GM08714 (cell line): ENCODE measurements around the gene KIRREL3.

Experiments used
- H3K4me3 ChIP-seq: fragments of 200-500 bp; sonication (Bioruptor generic); 2 replicates; pipeline ENCODE4 v1.5.1; 2014; ENCODE audit warnings: mild to moderate bottlenecking, low read length, inconsistent platforms
- ZNF274 ChIP-seq: IDR thresholded peaks from 2 replicates; pipeline ENCODE4 v1.6.1; 2012; ENCODE audit warnings: mild to moderate bottlenecking, low read depth, low read length

KIRREL3 gene

DNA sequence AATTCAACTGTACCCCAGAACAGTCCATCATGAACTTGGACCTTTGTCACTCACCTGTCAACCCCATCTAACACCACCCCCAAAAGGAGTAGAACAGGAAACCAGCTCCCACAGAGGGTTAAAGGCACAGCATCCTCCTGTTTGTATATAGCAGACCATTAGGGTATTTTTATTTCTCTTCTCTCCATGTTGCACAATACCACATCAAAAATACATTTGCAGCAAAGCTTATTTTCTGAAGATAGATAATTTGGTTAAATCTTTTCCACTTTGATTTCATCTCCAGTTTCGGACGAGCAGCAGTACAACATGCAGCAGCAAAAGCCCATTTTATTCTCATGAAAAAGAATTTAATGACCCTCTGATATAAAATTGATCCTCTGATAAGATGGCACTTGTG lies 103.1 kb downstream of the KIRREL3 start:
- TF ChIP-seq ZNF274: no peak
- no peak overlapping the region for H3K4me3 ChIP-seq

DNA sequence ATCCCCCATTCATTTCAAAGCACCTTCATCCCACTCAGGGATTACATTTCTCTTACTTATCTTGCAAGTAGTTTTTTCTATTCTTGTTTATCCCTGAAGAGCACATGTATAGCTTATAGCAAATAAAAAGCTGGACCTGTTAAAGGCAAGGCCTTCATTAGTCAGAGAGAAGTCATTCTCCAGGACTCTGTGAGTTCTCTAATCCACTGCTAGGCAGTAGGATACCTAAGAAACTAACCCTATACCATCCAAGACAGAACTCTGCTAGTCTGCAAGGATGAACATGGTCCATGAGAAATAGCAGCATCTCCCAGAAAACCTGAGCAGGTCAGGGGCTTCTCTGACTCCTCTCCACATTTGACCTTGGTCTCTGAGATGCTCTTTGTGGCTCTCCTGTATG lies 104.5 kb downstream of the KIRREL3 start:
- no peak overlapping the region for H3K4me3 ChIP-seq
- TF ChIP-seq ZNF274: no peak; the same call in 1 of the 2 replicates

DNA sequence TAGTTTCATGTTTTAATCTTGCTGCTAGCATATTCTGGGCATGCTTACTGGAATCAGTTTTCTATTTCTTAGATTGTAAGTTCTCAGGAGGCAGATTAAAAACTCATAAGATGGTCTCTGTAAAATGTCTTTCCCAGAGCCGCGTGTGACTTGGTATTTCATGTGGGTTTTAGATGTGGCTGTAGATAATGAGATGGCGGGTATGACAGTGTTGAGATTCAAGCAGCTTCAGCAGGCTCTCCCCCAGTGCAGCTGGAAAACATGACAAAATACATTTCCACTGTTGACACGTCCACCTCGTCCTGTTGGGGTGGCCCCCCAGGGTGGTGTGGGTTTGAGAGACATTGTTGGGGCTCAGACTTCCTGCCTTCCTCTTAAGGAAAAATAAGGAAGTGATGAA lies 106.8 kb downstream of the KIRREL3 start:
- no peak overlapping the region for H3K4me3 ChIP-seq
- no peak for TF ChIP-seq ZNF274

DNA sequence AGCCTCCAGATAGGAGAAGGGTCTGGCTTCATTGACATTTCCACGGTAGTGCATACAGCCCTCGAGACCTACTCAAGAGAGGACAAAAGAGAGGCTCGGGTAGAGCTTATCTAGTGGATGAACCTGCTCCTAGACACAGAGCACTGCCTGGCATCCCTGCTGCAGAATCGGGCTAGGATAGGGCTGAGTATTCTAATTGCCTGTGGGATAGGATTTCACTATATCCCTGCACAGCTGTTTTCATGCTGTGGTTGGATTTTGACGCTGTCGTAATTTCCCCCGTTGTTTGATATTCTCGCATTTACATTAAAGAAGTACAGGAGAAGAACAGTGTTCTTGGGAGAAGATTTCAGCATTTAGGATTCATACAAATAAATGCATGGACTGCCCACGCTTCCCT lies 107.8 kb downstream of the KIRREL3 start:
- no peak overlapping the region for H3K4me3 ChIP-seq
- no peak for TF ChIP-seq ZNF274

DNA sequence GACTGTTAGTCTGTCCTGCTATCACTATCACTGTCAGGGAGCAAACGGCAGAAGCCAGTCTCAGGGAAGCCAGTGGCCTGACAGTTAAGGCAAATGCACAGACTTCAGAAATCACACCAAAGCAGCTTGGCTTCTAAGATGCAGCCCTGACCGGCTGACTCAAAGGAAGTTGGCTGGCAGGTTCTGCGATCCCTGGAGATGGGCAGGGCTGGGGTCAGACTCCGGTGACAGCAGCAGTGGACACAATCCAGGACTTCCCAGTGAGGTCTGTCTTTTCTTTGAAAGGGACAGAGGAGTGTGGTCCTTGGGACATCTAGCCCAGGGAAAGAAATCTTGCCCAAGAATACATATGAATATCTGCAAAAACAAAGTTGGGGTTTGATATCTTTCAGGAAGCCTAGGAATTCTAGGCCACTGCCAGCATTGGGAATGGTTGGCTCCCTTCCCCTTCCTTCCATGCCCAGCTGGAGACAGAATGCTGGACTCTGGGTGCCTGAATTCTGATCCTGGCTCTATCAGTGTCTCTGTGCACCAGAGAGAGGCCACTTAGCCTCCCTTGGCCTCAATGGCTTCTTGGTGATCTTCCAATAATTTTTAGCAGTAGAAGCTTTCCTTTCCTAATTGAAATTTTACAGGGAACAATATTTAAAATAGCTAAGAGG lies 108.9 kb downstream of the KIRREL3 start:
- H3K4me3 ChIP-seq: no peak overlapping the region
- TF ChIP-seq ZNF274: no peak

DNA sequence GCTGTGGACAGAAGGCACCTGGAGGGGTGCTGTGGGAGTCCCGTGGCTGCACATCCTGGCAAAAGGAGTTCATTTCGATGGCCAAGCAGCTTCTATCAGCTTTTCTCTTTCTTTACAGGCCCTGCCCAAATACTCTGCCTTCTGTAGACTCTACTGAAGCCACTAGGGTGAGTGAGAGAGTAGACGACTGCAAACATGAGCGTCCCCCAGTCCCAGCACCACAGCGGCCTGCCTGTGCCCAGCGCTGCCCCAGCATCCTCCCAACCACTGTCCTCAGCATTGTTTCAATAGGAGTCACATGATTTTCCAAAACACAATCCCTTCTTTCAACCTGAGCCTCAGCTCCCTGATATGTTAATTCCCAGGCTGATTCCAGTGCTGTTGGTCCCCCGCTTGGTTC lies 110.0 kb downstream of the KIRREL3 start:
- H3K4me3 ChIP-seq: no peak overlapping the region
- no peak for TF ChIP-seq ZNF274

DNA sequence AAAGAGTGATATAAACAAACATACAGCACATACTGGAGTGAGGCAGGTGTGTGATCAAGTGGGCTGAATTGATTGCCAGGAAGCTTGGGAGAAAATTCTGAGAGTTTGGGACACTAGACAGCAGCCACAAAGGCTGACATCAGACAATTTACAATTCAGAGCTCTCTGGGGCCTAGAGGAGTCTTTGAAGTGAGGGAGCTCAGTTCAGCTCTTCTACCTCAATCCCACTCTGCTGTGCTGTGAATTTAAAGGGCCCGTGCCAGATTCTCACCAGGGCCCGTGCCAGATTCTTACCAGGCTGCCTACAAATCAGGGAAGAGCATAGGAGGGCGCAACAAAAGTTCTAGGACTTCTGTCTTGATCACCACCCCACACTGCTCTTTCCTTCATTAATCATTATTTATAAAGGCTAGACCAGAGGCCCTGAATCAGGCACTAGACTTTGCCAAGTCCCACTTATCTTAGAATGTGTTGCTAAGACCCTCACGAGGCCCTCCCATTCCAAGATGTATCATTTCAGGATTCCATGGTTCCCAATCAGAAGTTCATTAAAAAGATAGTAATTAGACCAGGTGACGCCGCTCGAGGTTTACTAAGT lies 112.4 kb downstream of the KIRREL3 start:
- no peak overlapping the region for H3K4me3 ChIP-seq
- TF ChIP-seq ZNF274: no peak

DNA sequence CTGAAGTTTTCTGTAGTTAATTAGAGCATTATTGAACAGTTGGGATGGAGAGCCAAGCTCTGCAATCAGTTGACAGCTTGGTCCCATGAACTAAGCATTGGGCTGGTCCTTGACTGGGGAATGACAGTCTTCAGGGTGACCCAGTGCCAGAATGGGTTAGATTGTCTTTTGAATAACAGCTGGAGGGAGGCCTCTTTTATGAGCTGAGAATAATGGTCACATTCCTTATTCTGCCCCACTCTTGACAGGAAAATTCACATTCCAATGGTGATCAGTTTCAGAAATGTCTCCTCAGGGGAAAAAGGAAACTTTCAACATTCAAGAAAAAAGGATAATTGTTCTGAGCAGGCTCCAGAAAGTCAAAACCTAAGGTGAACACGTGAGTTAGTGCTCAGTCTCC lies 113.9 kb downstream of the KIRREL3 start:
- no peak overlapping the region for H3K4me3 ChIP-seq
- no peak for TF ChIP-seq ZNF274

DNA sequence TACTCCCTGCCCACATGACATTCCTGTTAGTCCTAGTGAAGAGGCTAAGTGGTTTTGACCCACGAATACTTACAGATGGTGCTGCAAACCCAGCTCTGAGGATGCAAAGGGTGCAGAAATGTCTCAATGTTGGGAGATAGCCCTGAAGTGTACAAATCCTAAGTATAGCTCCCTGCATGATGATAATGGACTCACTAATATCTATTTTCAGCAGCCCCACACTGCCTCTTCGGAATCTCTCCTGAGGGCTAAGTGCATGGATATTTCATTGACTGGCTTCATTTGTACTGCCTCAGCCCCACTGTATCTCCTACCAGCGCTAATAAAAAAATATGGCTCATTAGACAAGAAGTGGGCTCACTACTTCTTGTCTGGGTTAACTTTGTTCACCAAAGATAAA lies 114.5 kb downstream of the KIRREL3 start:
- TF ChIP-seq ZNF274: no peak

DNA sequence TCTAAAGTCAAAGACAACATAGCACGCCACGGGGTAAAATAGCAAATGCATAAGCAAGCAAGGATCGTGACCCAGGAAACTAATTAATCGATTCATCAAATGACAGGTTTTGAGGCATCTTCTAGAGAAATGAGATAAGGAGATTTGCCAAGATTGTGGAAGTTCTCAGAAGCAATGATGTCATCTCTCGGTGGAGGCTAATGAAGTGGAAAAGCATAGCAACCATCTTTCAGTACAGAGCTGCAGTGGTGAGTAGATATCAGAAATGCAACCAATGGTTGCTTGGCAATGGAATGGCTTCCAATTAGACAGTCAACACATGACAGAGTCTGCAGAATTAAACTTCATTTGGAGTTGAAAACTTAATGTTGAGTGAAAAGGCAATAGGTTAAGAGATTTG lies 116.0 kb downstream of the KIRREL3 start:
- no peak for TF ChIP-seq ZNF274
- no peak overlapping the region for H3K4me3 ChIP-seq

More for the DNA sequence above, 114.5 kb downstream of the KIRREL3 start:
- no peak overlapping the region for H3K4me3 ChIP-seq

DNA sequence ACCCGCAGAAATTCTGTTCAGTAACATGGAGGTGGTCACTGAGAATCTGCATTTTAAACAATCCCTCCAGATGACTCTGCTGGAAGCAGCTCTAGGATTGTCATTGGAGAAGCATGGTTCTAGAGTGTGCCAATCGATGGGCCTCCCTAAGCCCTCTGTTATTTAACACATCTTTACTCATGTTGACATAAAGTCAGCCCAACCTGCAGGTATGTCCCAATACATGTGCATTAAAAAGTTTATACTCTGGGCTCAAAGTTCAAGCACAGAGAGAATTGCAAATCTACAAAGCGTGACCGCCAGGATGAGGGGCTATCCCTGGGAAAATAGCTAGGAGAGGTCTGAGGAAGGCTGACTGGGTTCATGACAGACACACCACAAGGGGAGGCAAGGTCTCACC lies 116.4 kb downstream of the KIRREL3 start:
- no peak for TF ChIP-seq ZNF274
- no peak overlapping the region for H3K4me3 ChIP-seq

DNA sequence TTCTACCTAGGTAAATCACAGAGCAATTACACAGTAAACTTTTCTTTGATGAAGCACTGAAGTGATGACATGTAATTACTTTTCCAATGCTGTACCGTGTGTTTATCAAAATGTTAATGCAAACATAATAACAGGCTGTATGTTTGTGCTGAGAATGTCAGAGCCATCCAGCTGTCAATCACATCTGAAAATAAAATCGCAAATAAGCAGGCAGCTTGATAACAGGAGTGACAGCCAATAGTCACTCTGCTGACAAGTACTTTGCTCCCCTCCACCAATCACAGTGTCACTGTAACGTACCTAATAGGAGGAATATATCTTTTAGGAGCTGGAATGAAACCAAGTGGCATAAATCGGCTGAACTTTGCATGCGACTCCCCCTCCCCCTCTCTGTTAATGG lies 119.7 kb downstream of the KIRREL3 start:
- TF ChIP-seq ZNF274: no peak
- no peak overlapping the region for H3K4me3 ChIP-seq

DNA sequence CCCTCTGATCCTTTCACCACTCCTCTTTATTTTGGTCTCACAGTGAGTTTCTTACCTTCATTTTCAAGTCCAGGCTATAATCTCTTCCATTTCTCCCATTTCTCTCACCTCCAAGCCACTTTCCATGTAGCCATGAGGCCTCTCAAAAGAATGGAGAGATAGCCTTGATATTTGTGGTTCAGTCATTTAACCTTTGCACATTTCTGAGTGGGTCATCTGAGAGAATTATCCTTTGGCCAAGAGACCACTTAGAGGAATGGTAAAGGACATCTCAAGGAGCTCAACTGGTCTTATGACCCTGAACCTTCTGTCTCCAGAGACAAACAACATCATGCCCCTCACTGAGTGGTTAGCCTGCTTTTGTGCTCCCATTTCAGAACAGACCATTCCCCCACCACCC lies 121.1 kb downstream of the KIRREL3 start:
- TF ChIP-seq ZNF274: no peak
- H3K4me3 ChIP-seq: no peak overlapping the region

DNA sequence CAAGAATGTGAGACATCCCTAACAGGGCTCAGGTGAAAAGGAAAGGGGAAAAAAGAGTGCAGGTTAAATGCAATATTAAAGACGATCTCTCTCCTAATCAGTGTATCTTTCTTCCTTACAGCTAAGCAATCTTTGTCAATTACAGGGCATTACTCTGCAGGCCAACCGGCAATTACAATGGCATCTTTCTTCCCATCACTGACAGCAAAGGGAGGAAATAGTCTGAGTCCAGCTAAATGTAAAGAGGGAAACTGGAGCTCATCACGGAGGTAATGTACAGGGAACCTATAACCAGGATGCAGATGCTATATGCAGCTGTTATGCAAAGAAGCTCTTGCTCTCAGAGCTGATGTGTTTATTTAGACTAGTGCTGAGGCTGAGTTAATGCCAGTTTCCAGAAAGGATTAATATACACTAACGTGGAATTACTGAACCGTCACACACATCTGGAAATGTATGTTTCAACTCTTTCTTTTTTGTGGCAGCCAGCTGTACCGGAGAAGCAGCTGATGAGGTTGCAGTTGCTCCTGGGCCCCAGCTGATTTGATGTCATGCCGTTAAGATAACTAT lies 121.6 kb downstream of the KIRREL3 start:
- H3K4me3 ChIP-seq: no peak overlapping the region
- no peak for TF ChIP-seq ZNF274

DNA sequence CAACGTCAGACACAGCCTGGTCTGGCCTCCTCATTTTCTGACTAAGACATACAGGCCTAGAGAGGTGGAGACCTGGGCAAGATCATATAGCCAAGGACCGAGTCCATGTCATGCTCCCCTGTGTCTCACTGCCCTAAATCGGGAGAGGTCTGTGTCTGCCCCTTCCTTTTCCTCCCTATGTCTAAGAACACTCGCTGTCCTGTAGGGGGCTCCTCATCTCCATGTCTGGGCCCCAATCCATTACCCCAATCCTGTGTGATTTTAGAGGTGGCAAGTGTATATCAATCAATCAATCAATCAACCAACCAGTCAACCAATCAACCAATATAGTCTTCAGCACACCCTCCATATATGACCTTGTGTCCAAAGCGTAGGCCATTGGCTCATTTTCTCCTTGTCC lies 125.7 kb downstream of the KIRREL3 start:
- no peak overlapping the region for H3K4me3 ChIP-seq

More for the DNA sequence above, 125.7 kb downstream of the KIRREL3 start:
- no peak for TF ChIP-seq ZNF274
